NCI-H82 treated with DMSO at 0.1 percent for 48 hours (cell line): Measurements from ENCODE around the gene NOD1.

Experiments
- DNase-seq: peaks from one replicate; lab custom pipeline; 2025; ENCODE audit not compliant: unreplicated experiment; lab: John Stamatoyannopoulos, UW

Gene NOD1

DNA sequence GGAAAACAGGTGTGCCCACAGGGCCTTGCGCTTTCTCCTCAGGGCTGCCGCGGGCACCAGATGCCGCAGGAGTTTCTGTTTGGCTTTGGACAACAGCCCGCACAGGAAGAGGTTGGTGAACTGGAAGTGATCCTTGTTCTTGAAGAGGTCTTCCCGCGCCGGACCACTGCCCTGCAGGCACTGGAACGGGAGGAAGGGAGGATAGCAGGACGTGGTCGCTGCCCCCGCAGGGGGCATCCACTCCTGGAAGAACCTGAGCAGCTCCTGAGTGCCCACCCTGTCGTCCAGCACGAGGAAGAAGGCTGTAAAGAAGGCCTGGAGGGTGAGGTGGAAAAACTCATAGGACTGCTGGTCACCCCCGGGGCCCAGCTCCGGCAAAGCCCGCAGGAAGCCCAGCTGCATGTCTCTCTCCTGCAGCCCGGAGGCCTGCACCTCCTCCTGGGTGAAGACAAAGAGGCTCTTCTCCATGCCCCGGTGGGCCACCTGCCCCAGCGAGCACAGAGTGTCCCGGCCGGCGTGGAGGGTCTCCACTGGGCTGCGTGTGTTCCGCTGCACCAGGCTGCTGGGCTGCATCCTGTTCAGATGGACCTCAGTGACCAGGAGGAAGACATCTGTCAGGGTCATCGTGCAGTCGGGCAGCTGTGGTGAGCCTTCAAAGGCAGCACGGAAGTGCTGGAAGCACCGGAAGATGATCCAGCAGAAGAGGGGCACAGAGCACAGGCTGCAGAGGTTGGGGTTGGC is 26.9 kb downstream of the NOD1 start:
- no peak for DNase-seq

DNA sequence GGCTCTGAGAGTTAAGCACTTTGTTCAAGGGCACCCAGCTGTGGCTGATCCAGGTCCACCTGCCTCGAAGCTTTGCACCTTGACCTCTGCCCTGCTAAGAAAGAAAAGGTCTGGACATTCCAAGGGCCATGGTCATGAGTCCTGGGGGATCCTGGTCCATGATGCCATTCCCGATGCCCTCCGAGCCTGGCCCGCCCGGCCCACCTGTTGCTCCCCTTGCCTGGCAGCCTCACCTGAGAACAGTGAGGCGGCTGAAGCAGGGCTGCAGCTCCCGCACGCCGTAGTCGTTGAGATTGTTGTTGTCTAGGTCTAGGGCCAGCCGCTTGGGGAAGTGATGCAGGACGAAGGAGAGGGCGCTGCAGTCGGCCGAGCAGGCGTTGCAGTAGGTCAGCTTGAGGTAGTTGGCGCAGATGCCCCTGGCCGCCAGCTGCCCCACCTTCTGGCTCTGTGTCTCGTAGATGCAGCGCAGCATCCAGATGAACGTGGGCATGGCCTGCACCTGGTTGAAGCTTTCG is 27.5 kb downstream of the NOD1 start:
- DNase-seq, result no peak

DNA sequence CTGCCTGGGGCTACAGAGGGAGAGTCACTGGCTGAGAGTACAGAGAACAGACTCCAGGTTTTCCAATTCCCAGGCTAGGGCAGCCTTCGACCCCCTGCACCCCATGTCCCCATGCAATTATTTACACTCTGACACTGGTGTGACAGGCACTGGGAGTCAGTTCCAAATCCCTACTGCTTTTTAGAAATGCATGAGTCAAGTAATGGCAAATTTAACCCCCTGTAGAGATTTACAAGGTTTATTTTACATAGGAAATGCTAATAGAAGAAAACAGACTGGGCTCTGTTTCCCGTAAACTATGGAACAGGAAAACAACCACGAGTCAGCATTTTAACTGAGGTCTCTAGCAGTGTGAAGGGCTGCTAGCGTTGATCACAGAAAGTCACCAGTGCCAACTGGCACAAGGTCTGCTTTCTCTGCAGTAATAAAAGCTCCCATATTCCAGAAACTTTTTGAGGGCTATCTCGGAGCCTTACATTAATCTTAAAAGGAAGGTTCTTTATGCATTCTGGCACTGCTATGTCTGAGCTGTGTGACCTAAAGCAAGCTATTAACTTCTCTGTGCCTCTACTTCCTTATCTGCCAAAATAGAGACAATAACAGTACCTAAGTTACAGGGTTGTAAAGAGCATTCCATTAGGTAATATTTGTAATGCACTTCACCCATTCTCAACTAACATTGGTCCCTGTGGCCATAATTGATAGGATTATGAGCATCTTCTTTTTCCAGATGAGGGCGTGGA is 28.2 kb downstream of the NOD1 start:
- no peak for DNase-seq

DNA sequence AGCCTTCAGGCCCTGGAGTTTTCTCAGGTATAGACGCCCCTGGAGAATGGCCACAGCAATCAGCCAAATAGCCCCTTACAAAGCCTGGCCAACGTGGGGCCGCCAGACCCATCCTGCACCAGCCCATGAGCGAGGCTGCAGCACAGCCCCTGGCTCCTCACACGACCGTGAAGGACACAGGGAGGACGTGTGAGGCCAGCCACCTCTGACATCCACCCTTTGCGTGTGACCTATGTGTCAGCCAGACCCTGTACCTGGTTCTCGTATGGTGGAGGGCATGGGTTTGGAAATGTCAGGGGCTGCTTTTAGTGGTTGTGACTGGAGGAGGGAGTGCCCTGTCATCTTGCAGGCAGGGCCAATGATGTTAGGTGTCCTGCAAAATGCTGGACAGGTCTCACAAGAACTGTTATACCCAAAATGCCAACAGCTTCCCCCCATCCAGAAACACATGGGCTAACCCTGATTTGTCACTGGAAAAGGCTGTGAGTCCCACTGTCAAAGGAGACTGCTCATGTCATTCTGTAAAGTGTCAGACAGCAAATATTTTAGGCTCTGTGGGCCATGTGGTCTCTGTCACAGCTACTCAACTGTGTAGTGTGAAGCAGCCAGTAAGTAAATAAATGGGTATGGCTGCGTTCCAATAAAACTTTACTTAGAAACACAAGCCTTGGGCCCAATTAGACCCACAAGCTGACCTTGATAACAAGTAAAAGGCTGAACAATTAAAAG is 30.0 kb downstream of the NOD1 start:
- no peak for DNase-seq

DNA sequence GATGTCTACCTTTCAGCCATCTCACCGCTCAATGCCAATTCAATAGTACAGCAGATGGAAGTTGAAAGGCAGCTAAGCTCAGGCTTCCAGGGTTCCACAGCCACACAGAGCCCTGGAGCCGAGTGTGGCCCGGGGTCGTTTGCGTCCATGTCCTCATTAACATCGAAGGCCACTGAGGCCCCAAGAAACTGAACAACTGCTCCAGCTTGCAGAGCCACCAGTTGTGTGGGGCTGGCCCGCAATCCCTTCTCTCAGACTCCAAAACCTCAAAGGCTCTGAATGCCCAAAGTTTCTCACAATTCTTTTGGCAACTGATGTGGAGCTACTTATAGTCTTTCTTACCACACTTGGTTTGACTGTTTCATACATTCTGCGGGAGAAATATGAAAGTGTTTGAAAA is 31.1 kb downstream of the NOD1 start:
- DNase-seq, result no peak

DNA sequence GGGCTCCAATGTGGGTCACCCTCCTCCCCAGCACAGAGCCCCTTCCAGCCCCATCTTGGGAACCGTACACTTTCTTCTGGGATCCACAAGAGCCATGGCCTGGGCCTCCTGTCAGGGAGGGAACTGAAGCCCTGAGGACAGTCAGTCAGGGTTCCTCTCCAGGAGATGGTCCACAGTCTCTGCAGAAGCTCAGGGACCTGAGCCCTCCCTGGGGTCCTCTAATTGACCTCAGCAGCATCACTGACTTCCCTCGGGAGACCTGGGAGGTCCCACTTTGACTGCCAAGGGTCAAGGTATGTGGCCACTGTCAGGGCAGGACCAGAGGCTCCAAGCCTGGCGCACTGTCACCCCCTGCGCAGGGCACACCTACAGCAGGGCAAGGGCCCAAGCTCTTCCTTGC is 32.3 kb downstream of the NOD1 start:
- no peak for DNase-seq

DNA sequence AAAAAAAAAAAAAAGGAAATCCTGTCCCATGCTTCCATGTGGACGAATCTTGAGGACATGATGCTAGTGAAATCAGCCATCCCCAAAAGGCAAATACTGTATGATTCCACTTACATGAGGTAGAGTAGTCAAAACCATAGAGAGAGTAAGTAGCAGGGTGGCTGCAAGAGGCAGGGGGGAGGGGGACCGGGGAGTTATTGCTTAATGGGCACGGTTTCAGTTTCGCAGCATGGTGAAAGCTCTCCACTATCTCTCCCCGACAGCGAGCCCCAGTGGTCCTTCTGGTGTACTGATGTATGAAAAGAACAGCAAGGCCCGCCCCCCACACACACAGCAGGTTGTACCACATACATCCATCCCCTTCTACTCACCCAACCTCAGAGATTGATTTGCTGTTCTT is 32.8 kb downstream of the NOD1 start:
- DNase-seq, result no peak

DNA sequence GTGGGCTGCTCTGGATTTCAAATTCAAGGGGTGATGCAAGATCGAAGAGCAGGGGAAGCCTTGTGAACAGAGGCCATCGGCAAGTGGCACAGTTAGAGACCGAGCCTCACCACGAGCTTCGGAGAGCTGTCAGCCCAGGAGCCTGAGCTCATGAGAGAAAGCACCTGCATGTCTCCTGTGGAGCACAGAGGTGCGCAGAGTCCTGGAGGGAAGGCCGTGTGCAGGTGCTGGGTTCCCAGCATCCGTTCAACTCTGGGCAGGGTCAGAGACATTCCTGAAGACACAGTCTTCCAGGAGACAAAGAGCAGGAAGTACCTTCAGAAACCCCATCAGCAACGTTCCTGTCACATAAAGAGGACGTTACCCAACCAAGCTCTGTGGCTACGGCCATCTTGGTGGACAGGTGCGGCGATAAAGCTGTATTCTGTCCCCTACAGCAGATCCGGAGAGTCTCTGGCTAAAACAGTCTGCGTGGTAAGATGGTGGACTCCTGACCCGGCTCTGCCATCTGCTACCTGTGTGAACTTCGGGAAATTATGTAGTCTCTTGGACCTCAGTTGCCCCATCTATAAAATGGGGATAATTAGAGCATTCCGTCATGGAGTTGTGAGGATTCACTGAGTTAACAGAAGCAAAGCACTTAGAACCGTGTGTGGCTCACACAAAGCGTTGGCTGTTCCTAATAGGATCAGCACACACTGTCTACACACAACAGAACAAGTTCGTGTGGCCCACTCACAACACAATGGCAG is 40.6 kb downstream of the NOD1 start:
- DNase-seq, result no peak

DNA sequence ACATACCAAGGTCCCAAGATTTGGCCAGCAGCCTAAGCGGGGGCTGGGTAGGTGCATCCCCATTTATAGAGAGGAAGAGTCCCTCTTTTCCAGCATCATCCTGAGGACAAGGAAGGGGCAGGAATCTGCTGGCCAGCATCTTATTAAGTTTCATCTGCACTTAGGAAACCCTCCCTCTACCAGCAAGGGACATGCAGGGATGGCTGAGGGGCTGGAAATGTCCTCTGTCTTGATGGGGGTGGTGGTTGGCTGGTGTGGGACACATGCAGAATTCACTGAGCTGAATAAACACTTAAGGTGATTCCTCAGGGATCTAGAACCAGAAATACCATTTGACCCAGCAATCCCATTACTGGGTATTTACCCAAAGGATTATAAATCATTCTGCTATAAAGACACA is 42.1 kb downstream of the NOD1 start:
- no peak for DNase-seq

DNA sequence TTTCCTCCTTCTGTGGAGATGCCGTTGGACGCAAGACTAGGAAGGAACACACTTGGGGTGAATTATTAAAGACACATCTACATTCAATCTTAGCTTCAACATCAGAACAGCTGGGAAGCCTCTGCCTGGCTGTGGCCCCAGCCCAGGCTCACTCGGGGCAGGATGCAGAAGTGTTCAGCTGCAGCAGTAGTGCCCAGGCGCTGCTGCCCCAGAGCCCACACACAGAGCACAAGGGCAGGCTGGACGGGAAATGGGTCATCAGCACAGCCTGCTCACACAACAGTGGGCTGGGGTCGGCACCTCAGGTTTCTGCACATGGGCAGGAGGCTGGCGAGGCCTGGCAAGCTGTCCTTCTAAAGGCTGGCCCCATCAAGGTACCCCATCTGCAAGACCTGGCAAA is 42.5 kb downstream of the NOD1 start:
- DNase-seq, result no peak

DNA sequence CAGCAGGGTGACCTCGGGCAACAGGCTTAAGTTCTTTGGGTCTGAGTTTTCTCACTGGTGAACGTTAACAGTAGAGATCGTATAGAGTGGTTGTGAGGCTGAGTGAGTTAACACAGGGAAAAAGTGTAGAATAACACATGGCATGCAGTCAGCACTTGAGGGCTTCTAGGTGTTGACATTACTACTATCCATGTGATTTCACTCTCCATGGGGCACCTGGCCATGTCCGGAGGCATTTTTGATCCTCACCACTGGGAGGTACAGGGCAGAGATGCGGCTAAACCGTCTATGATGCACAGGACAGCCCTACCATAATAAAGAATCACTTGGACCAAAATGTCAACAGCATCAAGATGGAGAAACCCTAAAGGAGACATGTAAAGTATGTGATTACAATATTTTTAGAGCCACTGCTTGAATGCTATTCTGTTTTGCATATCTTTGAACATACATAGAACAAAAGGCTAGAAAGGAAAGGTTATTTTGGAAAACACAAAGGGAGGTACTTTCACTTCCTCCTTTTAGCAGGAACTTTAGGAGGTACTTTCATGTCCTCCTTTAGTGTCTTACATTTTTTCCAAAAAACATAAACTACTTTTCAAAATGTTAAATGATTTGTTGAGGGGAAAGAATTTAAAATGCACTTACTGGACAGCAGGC is 44.3 kb downstream of the NOD1 start:
- DNase-seq, result no peak

DNA sequence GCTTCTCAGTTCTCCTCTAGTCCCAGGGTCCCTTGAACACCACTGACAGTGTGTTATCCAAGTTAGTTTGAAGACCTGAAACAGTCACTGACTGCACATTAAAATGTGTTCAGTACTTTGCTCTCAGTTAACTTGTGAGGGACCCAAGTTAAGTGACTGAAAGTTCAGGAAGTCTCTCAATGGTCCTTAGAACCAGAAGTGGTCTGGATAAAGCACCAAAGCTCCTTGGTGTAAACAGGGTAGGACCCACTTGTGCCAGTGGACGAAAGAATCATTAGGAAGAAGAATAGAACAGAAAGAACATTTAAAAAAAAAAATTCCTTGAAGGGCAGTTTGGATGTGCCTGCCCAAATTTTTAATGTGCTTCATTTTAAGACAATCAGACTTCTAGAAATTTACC is 45.1 kb downstream of the NOD1 start:
- DNase-seq, result no peak

DNA sequence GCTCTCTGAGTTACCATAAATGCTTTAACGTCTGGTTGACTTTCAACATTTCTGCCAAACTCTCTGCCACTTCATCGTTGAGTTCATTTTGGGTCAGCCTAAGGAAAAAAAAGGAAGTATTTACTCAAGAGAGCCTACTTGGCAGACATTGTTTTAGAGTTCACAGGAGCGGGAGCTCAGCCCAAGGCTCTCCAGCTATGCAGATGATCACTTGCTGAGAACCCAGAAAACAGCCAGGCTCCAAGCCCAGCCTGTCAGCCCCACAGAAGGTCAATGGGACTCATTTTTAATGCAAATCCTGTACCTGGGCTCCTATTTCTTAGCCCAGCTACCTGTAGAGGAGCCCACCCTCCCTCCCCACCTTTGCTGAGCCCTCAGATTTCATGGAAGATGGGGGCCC is 45.5 kb downstream of the NOD1 start:
- DNase-seq, result no peak

DNA sequence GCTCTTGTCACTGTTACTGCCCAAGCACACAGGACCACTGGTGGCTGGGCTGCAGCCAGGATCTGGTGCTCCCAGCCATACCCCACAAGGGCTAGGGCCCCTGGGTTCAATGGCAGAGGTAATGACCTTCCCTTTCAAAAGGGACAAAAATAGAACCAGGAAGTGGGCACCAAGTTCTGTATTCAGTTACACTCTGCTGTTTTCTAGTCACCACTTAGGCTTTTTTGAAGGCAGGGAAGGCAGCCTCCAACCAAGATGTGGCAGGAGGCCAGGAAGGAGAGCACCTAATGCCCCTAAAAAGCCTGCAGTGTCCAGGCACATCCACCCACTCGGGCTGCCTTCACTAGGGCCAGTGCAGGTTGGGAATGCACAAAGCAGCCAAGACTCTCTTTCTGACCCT is 47.8 kb downstream of the NOD1 start:
- no peak for DNase-seq

DNA sequence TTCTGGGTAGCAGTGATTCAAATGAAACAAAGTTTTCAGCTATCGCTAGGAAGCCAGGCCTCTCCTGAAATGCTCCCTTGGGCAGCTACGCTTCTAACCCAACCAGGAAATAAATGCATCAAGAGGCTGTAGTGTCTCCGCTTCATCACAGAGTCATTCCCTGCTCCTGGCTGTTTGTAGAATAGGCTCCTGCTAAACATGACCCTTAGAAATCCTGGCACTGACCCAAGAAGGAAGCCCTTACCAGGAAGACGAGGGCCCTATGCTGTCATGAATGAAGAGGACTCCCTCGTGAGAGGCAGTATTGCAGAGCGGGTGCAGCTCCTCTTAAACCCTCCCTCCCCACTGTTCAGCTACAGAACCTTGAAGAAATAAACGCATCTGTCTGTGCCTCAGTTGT is 48.3 kb downstream of the NOD1 start:
- DNase-seq, result no peak

DNA sequence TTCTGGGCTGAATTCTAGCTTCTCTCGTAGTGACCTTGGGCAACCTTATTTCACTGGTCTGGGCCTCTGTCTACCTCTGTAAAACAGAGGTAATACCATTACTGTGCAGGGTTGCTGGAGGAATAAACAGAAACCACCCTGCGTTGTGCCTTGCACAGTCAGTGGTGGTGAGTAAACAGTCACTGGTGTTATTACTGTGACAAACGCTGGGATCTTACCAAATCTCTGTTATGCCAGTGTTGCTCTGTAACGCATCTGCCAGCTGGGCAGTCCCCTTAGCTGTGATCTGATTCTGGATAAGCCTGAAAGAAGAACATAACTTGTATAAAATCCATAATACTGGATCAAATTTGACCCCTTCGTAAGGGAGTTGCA is 49.4 kb downstream of the NOD1 start:
- DNase-seq, result no peak

DNA sequence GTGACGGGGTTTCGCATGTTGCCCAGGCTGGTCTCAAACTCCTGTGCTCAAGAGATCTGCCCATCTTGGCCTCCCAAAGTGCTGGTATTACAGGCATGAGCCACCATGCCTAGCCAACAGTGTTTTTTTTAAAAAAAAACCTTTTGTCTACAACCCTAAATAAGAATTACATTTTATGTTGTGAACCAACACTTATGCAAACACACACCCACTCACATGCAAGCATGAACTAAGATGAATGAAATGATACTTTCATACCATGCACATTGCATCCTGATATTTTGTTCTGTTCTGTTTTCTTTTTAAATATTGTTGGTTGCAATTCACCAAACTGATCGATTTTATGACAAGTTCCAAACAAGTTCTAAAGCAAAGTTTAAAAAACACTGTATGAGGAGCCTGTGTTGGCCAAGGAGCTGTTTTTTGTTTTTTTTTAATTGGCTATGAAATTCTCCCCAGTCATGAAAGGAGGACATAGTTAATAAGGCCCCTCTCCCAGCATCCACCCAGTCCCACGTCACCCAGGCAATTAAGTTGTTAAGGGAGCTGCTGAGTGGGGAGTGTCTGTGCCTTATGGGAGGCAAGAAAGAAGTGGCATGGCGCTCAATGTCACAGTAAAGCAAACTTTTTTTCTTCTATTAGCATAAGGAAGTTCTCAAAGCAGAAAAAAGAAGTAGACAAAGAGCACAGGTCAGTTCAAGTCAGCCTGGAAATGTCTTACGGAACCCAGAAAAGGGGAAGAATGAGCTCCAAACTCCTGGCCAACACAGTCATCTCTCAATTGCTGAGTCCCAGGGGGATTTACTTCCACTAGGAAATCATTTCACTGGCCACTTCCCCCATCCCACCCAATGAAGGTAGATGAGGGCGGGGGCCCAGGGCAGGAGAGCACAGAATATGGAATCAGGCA is 50.1 kb downstream of the NOD1 start:
- DNase-seq, result no peak

DNA sequence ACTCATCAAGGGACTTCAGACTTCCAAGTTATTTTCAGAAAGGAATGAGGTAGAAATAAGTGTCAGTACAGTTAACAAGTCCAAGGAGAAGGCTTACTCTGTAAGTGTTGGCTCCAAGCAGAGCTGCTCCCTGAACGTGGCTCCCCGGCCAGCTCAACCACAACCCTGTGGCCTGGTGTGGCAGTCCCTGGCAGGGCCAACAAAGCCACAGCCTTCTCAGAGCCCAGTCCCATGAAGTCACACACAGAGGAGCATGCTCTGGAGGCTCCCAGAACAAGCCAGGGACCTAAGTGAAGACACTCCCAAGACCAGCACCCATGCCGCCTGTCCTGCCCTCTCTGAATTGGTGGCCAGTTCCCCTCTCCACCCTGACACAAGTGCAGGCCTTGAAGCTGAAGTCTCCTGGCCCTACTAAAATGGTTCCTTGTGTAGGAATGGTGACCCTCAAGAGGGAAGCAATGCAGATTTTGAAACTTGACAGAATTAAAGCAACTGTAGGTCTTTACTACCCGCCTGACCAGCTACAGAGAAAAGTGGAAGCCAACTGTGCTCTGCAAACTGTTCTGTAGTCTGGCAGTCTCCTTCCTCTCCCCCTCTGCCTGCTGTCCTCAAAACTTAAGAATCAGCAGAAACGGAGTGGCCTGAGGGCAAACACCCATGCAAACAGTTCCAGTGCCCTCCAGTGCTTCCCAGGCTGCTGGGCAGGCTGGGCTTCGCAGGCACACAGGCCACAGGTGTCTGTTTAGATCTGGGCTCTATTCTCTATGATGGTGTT is 51.1 kb downstream of the NOD1 start:
- no peak for DNase-seq

DNA sequence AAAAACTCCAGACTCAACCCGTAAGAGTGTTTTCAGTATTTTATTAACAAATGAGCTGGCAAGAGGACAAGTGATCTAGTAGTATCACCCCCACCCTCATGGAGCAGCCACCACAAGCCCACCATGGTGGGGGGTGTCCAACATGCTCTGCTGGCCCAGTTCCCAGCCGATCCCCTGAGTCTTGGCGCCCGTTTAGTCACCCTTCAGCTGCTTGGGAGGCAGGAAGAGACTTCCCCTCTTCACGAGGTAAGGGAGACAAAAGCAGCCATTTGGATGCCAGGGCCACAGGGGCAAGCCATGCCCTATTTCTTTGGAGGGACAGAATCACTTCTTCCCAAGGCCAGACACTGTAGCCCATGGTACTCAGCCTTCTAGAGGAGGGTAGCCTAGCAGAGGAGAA is 54.1 kb downstream of the NOD1 start:
- no peak for DNase-seq
